HG03575 (cell line): ENCODE results near the gene AP4E1.

Source experiments
- ATAC-seq: cut with Tn5 transposase; IDR thresholded peaks from one replicate; pipeline ENCODE4 v1.9.1; 2021; ENCODE audit not compliant: unreplicated experiment, insufficient number of reproducible peaks, low FRiP score; ENCODE audit errors: extremely low read depth

AP4E1 gene

GRCh38 chr15:51049081-51049480, 140.6 kb downstream of the AP4E1 start:
- ATAC-seq: no peak

GRCh38 chr15:51051776-51052175, 143.3 kb downstream of the AP4E1 start:
- no peak for ATAC-seq

GRCh38 chr15:51053571-51053970, 145.1 kb downstream of the AP4E1 start:
- ATAC-seq: no peak

GRCh38 chr15:51054535-51054934, 146.1 kb downstream of the AP4E1 start:
- no peak for ATAC-seq
